Liver (tissue), 3 donors: ENCODE data around the gene ST7.

Experiments
- CTCF ChIP-seq: fragments of 150-350 bp; IDR thresholded peaks from 2 replicates; pipeline ENCODE4 v1.5.1; 2017; ENCODE audit warnings: improper control_type of control experiment, low read depth, low read length; ENCODE audit not compliant: missing input control
- EGR1 ChIP-seq, 2 donors: IDR thresholded peaks; 2 replicates each; pipeline ENCODE4 v1.6.1; 2016 to 2018; ENCODE audit warnings: antibody characterized with exemption in 2 of 2, low read depth in 2 of 2
- REST ChIP-seq: IDR thresholded peaks from 2 replicates; pipeline ENCODE4 v1.6.1; 2016; ENCODE audit warnings: antibody characterized with exemption, mild to moderate bottlenecking
- RXRA ChIP-seq, 2 donors: IDR thresholded peaks; 2 replicates each; pipeline ENCODE4 v1.6.1; 2017 to 2018; ENCODE audit warnings: antibody characterized with exemption in 2 of 2, mild to moderate bottlenecking in 1 of 2
- SP1 ChIP-seq: IDR thresholded peaks from 2 replicates; pipeline ENCODE4 v1.6.1; 2018; ENCODE audit warnings: antibody characterized with exemption, mild to moderate bottlenecking
- TF ChIP-seq, protein P1 (sequence below): IDR thresholded peaks from 2 replicates; pipeline ENCODE4 v1.6.1; 2016; ENCODE audit warnings: antibody characterized with exemption
- donor health status: healthy.
- donor health status: healthy.

DNA sequence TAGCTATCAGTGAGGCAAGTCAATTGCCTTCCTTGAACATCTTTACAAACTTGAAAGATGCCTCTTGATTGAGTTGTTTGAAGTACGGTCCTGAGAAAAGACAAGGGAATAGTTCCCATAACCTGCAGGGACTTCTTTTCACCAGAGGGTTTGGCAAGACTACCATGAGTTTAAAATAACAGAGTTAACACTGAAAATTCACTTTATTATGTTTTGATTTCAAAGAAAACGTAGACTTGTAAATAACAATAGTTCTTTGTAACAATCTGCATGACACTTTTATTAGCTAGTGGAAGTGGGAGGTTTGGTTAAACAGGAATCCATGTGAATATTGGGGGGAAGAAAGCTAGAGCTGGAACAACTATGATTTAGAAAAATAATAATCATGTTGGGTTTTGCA is 320.0 kb downstream of the ST7 start:
- TF ChIP-seq CTCF (no peak), EGR1 (IDR thresholded peaks at IDR 0.05; ENCODE audit: low read depth in 2 of 2) (no peak), REST (no peak), RXRA (IDR thresholded peaks at IDR 0.05) (no peak), SP1 (no peak)
- TF ChIP-seq, protein P1, sequence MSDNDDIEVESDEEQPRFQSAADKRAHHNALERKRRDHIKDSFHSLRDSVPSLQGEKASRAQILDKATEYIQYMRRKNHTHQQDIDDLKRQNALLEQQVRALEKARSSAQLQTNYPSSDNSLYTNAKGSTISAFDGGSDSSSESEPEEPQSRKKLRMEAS, result no peak
